GM19395 (cell line): ENCODE results near the gene CYP46A1.
A peak's percentile ranks its signal among the peaks of the same experiment; 100 is the strongest.
"Not testable (repeated sequence)": the region's sequence is repeated elsewhere in the genome, so short reads cannot be mapped to it uniquely, and the experiment has no call there.

Experiments used
- ATAC-seq: cut with Tn5 transposase; IDR thresholded peaks from one replicate; pipeline ENCODE4 v1.9.1; 2021; ENCODE audit warnings: mild to moderate bottlenecking, moderate library complexity; ENCODE audit not compliant: unreplicated experiment

Gene CYP46A1

GRCh38 chr14:99656171-99656570 is 27.9 kb upstream of the CYP46A1 start:
- ATAC-seq = no peak

GRCh38 chr14:99657645-99658155 is 26.4 kb upstream of the CYP46A1 start:
- ATAC-seq = no peak

GRCh38 chr14:99658218-99658845 is 25.8 kb upstream of the CYP46A1 start:
- no peak for ATAC-seq

DNA sequence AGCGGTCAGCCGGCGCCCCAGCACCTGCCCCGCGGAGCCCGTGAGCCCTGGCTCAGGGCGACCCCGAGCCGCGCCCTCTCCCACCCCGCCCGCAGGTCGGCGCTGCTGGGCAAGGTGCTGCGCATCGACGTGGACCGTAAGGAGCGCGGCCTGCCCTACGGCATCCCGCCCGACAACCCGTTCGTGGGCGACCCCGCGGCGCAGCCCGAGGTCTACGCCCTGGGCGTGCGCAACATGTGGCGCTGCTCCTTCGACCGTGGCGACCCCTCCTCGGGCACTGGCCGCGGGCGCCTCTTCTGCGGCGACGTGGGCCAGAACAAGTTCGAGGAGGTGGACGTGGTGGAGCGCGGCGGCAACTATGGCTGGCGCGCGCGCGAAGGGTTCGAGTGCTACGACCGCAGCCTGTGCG is 24.8 kb upstream of the CYP46A1 start:
- ATAC-seq = no peak

DNA sequence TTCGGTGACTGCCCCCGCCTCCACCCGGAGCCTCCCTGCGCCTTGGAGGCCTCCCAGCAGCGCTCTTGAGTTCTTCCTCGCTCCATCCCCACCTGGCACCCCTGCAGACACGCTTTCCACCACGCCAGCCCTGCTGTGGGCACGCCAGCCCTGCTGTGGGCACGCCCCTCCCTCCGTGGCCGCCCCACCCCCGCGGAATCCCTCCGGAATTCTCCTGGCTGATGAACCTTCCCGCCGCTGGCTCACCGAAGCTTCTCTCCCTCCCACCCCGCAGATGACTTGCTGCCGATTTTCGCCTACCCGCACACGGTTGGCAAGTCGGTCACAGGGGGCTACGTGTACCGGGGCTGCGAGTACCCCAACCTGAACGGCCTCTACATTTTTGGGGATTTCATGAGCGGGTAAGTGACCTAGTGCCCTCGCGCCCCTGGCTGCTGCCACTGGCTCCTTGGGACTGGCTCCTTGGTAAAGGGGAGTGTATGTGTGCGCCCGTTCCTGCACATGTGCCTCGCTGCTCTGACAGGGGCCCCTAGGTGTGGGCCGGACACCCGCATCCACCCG is 24.0 kb upstream of the CYP46A1 start:
- no peak for ATAC-seq

GRCh38 chr14:99660794-99661193 is 23.3 kb upstream of the CYP46A1 start:
- no peak for ATAC-seq

- ATAC-seq = not testable (repeated sequence)
Observed at GRCh38 chr14:99661206-99661605, 22.9 kb upstream of the CYP46A1 start.

DNA sequence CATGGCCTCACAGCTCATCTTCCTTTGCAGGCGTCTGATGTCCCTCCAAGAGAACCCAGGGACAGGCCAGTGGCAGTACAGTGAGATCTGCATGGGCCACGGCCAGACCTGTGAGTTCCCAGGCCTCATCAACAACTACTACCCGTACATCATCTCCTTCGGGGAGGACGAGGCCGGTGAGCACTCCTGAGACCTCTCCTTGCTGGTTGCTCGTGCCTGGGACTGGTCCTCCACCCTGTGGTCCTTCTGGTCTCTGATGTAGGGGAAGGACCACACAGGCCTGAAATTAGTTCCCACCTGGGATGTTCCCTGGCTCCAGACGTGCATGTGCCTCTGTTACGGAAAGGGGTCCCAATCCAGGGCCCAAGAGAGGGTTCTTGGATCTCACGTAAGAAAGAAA is 21.3 kb upstream of the CYP46A1 start:
- ATAC-seq = no peak

DNA sequence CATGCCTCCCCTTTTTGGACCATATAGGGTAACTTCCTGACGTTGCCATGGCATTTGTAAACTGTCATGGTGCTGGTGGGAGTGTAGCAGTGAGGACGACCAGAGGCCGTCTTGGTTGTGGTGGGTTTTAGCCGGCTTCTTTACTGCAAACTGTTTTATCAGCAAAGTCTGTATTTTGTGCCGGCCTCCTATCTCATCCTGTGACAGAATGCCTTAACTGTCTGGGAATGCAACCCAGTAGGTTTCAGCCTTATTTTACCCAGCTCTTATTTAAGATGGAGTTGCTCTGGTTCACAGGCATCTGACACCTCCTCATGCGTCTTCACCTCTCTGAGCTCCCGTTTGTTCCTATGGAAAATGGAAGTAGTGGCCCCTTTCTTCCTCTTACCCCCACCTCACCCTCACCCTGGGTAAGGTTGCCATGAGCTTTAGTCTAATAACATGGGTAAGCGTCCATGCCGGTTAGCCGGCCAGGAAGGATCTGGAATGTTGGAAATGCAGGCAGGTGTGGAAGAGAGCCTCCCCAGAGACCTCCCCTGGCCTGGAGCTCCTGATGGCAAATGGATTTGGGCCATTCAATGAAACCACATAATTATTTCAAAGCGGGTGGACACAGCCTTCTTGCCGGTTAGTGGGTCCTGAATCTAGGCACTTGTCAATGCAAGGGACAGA is 20.6 kb upstream of the CYP46A1 start:
- no peak for ATAC-seq

- ATAC-seq = no peak
Observed at GRCh38 chr14:99664058-99664936, 19.8 kb upstream of the CYP46A1 start.

DNA sequence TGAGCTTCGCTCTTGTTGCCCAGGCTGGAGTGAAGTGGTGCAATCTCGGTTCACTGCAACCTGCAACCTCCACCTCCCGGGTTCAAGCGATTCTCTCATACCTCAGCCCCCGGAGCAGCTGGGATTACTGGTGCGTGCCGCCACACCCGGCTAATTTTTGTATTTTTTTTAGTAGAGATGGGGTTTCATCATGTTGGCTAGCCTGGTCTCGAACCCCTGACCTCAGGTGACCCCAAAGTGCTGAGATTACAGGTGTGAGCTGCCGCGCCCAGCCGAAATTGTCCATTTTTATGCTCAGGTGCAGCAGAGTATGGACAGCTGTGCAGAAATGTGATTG is 19.2 kb upstream of the CYP46A1 start:
- peak; percentile 54 for ATAC-seq

- ATAC-seq = no peak
Observed at GRCh38 chr14:99666533-99666932, 17.6 kb upstream of the CYP46A1 start.

- no peak for ATAC-seq
Observed at GRCh38 chr14:99667045-99667444, 17.1 kb upstream of the CYP46A1 start.

DNA sequence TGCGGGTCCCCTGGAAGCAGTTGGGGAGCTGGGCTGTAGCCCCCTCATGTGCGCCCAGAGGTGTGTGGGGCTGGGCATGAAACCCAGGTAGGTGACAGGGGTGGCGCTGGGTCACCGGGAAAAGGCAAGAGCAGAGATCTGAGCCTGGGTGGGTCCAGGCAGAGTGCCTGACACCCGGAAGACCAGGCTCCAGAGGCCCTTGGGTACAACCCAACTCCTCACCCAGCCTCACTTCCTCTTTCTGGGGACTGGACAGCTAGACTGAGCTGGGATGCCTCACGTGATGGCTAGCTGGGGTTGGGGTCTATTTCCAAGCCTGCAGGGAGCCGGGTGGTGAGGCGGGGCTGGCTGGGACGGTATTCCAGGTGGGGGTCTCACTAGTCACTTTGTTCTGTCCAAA is 16.3 kb upstream of the CYP46A1 start:
- no peak for ATAC-seq

GRCh38 chr14:99668307-99669295 is 15.5 kb upstream of the CYP46A1 start:
- no peak for ATAC-seq

- ATAC-seq = no peak
Observed at GRCh38 chr14:99670361-99671234, 13.5 kb upstream of the CYP46A1 start.

GRCh38 chr14:99671235-99672224 is 12.6 kb upstream of the CYP46A1 start:
- ATAC-seq = no peak
